Measurements from ENCODE around the gene PGLYRP1.

DNA sequence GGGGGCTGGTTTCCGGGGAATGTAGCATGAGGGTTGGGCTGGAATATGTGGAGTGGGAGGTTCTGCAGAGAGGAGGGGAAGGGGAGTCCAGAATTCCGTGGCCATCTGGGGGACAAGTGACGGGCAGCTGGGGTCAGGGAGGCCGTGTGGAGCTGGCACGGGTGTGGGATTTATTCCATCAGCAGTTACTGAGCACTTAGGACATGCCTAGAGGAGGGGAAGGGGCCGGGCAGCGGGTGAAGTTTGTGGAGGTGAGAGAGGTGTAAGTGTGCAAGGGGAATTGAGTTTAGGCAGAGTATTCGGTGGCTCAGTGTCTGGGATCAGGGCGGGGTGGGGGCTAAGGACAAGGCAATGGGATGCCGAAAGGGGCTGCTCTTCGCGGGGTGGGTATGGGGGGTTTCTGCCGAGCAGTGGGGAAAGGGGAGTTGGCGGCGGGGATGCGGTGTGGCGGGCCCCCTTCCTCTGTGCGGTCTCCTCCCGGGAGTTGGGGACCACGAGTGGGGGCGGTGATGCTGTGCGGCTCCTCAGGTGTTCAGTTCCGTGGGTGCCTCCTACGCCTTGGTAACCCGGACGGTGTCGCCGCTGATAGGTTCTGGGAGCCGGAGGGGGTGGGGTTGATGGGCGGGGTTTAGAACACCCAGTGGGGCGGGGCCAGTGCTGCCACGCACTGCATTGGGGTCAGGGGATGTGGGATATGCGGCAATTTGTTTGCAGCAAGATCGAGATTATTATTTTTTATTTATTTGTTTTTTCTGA is 22.2 kb downstream of the PGLYRP1 start:
- TF ChIP-seq, protein P1, sequence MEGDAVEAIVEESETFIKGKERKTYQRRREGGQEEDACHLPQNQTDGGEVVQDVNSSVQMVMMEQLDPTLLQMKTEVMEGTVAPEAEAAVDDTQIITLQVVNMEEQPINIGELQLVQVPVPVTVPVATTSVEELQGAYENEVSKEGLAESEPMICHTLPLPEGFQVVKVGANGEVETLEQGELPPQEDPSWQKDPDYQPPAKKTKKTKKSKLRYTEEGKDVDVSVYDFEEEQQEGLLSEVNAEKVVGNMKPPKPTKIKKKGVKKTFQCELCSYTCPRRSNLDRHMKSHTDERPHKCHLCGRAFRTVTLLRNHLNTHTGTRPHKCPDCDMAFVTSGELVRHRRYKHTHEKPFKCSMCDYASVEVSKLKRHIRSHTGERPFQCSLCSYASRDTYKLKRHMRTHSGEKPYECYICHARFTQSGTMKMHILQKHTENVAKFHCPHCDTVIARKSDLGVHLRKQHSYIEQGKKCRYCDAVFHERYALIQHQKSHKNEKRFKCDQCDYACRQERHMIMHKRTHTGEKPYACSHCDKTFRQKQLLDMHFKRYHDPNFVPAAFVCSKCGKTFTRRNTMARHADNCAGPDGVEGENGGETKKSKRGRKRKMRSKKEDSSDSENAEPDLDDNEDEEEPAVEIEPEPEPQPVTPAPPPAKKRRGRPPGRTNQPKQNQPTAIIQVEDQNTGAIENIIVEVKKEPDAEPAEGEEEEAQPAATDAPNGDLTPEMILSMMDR (IDR thresholded peaks at IDR 0.05), result no peak
- TF ChIP-seq EZH2 (IDR thresholded peaks at IDR 0.05) (no peak), EZH2phosphoT487 (IDR thresholded peaks at IDR 0.05) (no peak)

All from neural progenitor cell (in vitro differentiated cells).